Activated T-cell treated with anti-CD3 and anti-CD28 coated beads, Interleukin-2, amount 50 U/mL, for 24 hours (primary cell): ENCODE data around the gene TEX38.
"Not testable (repeated sequence)": the region's sequence is repeated elsewhere in the genome, so short reads cannot be mapped to it uniquely, and the experiment has no call there.

Source experiments
- DNase-seq: peaks from one replicate; pipeline ENCODE4 v3.0.0-alpha.2; 2020
- H3K27ac Mint-ChIP-seq: 2 replicates; pipeline ENCODE4 v1.8.0; 2020; ENCODE audit warnings: mild to moderate bottlenecking, mixed read lengths
- H3K27me3 Mint-ChIP-seq: 2 replicates; pipeline ENCODE4 v1.8.0; 2020; ENCODE audit warnings: mixed read lengths
- H3K36me3 Mint-ChIP-seq: 2 replicates; pipeline ENCODE4 v1.8.0; 2020; ENCODE audit warnings: low read depth, mixed read lengths
- H3K4me1 Mint-ChIP-seq: 2 replicates; pipeline ENCODE4 v1.8.0; 2020; ENCODE audit warnings: low read depth, mixed read lengths
- H3K4me3 Mint-ChIP-seq: 2 replicates; pipeline ENCODE4 v1.8.0; 2020; ENCODE audit warnings: mild to moderate bottlenecking, moderate library complexity, mixed read lengths
- H3K9me3 Mint-ChIP-seq: 2 replicates; pipeline ENCODE4 v1.8.0; 2020; ENCODE audit warnings: mixed read lengths

TEX38 gene

DNA sequence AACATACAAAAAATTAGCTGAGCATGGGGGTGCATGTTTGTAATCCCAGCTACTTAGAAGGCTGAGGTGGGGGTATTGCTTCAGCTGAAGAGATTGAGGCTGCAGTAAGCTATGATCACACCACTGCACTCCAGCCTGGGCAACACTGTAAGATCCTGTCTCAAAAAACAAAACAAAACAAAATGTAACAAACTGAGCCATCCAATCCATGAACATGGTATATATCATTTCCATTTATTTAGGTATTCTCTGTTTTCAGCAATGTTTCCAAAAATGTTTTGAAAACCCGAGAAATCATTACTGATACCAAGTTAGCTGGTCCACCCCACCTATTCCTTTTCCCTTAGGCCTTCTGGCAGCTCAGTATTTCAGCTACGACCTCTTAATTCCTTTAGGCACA is 21.9 kb upstream of the TEX38 start:
- Mint-ChIP-seq H3K27me3 (no peaks in the 10 kb centered on the region), H3K27ac (no peak overlapping the region), H3K36me3 (peaks cover 78% of the 10 kb centered on the region), H3K4me3 (no peak overlapping the region), H3K4me1 (peaks cover 24% of the 10 kb centered on the region), H3K9me3 (peaks cover 6% of the 10 kb centered on the region)
- DNase-seq, result no peak

- Mint-ChIP-seq H3K4me3 (no peak overlapping the region), H3K27ac (no peak overlapping the region), H3K27me3 (no peaks in the 10 kb centered on the region), H3K36me3 (peaks cover 80% of the 10 kb centered on the region), H3K9me3 (peaks cover 9% of the 10 kb centered on the region), H3K4me1 (peaks cover 24% of the 10 kb centered on the region)
- no peak for DNase-seq
Observed at GRCh38 chr1:46650491-46650890, 21.2 kb upstream of the TEX38 start.

DNA sequence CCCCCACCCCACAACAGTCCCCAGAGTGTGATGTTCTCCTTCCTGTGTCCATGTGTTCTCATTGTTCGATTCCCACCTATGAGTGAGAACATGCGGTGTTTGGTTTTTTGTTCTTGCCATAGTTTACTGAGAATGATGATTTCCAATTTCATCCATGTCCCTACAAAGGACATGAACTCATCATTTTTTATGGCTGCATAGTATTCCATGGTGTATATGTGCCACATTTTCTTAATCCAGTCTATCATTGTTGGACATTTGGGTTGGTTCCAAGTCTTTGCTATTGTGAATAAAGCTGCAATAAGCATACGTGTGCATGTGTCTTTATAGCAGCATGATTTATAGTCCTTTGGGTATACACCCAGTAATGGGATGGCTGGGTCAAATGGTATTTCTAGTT is 20.5 kb upstream of the TEX38 start:
- H3K4me3 Mint-ChIP-seq, H3K27ac Mint-ChIP-seq, DNase-seq, H3K9me3 Mint-ChIP-seq, H3K27me3 Mint-ChIP-seq: not testable (repeated sequence)
- Mint-ChIP-seq H3K36me3 (peaks cover 86% of the 10 kb centered on the region), H3K4me1 (peaks cover 24% of the 10 kb centered on the region)

DNA sequence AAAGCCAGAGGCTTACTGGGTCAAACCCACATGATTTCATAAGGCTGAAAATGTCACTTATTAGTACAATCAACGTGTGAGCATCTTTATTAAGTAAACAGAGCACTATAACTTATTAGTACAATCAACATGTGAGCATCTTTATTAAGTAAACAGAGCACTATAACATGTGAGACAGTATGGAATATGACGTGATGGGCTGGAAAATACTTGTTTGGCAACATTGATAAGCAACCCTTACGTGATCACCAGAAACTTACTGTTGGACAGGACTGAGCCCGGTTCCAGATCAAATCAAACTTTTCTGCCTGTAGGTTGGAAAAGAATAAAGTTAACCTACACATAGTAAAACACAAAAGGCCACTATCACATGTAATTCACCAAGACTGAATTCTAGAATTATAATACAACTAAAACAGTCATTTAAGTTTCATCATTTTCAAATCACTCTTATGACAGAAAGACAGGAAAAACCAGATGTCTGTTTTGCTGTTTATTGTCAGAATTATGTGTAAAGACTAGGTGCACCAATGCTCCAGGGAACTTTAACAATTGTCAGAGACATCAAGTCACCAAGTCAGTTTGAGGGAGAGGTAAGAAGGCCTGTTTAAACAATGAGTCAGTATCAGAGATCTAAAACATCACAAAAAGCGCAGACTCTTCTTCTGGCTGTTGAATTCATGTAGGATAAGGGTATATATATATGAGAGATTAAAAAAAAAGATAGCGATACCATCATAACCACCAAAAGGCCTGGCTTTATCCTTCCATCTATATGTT is 19.1 kb upstream of the TEX38 start:
- H3K27ac Mint-ChIP-seq, result peak overlapping the region; percentile 39
- peaks cover 9% of the 10 kb centered on the region for H3K9me3 Mint-ChIP-seq
- H3K4me1 Mint-ChIP-seq, result peaks cover 14% of the 10 kb centered on the region
- no peak overlapping the region for H3K4me3 Mint-ChIP-seq
- peaks cover 86% of the 10 kb centered on the region for H3K36me3 Mint-ChIP-seq
- no peaks in the 10 kb centered on the region for H3K27me3 Mint-ChIP-seq
- no peak for DNase-seq

DNA sequence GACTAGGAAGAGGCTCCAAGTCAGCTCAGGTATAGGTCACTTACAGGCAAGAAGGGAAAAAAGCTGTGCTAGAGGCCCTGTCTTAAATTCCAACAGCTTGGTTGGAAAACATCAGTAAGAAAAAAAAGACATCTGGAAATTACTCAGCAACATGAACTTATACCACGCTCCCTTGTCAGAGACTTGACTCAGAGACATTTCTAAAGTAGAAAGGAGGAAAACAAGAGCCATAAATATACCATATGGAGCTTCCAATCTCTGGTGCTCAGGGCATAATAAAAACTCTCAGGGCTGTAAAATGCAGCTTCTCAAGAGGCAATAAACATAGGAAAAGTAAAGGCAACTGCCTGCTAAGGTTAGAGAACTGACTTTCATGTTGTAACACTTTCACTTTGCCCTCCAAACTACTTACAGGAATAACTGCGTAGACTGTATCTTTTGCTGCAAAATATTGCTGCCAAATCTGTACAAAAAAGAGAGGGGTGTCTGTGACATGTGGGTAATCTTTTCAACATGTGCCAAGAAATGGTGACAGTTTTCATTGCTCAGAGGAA is 18.2 kb upstream of the TEX38 start:
- Mint-ChIP-seq H3K27ac (peak overlapping the region; percentile 73), H3K4me1 (peaks cover 20% of the 10 kb centered on the region), H3K9me3 (peaks cover 9% of the 10 kb centered on the region), H3K27me3 (no peaks in the 10 kb centered on the region), H3K4me3 (no peak overlapping the region), H3K36me3 (peaks cover 92% of the 10 kb centered on the region)
- no peak for DNase-seq

DNA sequence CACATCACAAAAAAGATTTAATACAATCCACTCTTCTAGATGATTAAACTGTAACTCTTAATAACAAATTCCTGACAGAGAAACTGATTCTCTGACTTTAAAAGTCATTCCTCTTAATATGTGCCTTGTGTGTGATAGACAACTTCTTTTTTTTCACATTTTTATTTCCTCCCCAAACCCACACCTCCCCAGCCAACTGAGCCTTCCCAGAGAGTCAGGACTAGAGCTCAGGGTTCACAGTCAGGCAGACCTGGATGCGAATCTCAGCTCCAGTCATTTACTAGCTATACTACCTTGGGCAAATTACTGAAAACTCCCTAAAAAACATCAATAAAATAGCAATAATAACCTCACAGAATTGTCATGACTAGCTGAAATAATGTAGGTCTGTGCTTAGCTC is 17.6 kb upstream of the TEX38 start:
- H3K9me3 Mint-ChIP-seq, result peaks cover 9% of the 10 kb centered on the region
- no peak overlapping the region for H3K4me3 Mint-ChIP-seq
- H3K27me3 Mint-ChIP-seq, result no peaks in the 10 kb centered on the region
- no peak for DNase-seq
- peaks cover 20% of the 10 kb centered on the region for H3K4me1 Mint-ChIP-seq
- H3K36me3 Mint-ChIP-seq, result peaks cover 89% of the 10 kb centered on the region
- peak overlapping the region; percentile 73 for H3K27ac Mint-ChIP-seq

- not testable (repeated sequence) for H3K9me3 Mint-ChIP-seq, H3K27me3 Mint-ChIP-seq, DNase-seq, H3K27ac Mint-ChIP-seq, H3K4me3 Mint-ChIP-seq
- Mint-ChIP-seq H3K4me1 (peaks cover 26% of the 10 kb centered on the region), H3K36me3 (peaks cover 88% of the 10 kb centered on the region)
Observed at GRCh38 chr1:46654698-46655097, 17.0 kb upstream of the TEX38 start.

DNA sequence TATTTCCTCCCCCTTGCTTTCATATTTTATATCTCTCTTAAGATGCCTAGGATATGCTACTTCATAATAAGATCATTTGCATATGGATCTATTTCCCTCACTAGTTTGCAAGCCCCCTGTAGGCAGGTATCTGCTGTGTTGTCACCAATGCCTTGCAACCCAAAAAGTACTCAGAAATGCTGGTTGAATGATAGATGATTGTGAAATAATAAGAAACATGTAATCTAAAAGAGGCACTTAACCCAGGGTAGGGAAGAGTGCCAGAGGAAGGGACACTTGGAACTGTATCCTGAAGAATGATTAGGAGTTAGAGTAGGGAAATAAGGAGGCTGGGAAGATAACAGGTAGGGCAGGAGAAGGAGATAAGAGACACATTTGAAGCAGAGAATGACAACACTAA is 15.8 kb upstream of the TEX38 start:
- H3K36me3 Mint-ChIP-seq, result peaks cover 85% of the 10 kb centered on the region
- H3K27ac Mint-ChIP-seq, result no peak overlapping the region
- no peak for DNase-seq
- no peaks in the 10 kb centered on the region for H3K27me3 Mint-ChIP-seq
- peaks cover 35% of the 10 kb centered on the region for H3K4me1 Mint-ChIP-seq
- H3K4me3 Mint-ChIP-seq, result no peak overlapping the region
- H3K9me3 Mint-ChIP-seq, result peaks cover 4% of the 10 kb centered on the region

DNA sequence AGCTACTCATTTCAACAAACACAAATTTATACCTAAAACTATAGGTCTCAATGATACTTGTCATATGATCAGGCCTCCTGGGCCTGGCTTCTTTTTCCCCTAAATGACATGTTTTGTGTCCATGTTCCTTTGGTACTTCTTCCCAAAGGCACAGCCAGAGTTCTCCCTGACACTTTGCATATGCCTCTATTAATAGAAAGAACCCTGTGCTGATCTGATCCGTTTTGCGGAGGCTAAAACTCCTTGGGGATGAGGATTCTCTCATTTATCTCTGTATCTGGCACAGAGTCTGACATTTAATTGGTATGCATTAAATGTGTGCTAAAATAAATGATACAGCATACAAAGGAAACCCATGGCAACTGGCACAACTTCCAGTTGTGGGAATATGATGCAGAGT is 15.0 kb upstream of the TEX38 start:
- H3K36me3 Mint-ChIP-seq, result peaks cover 81% of the 10 kb centered on the region
- no peak overlapping the region for H3K4me3 Mint-ChIP-seq
- H3K4me1 Mint-ChIP-seq, result peaks cover 36% of the 10 kb centered on the region
- peaks cover 4% of the 10 kb centered on the region for H3K9me3 Mint-ChIP-seq
- DNase-seq, result no peak
- H3K27ac Mint-ChIP-seq, result no peak overlapping the region
- no peaks in the 10 kb centered on the region for H3K27me3 Mint-ChIP-seq

GRCh38 chr1:46657775-46658174 is 13.9 kb upstream of the TEX38 start:
- peaks cover 4% of the 10 kb centered on the region for H3K9me3 Mint-ChIP-seq
- H3K4me3 Mint-ChIP-seq, result no peak overlapping the region
- H3K36me3 Mint-ChIP-seq, result peaks cover 72% of the 10 kb centered on the region
- H3K27ac Mint-ChIP-seq, result peak overlapping the region; percentile 23
- DNase-seq, result no peak
- H3K27me3 Mint-ChIP-seq, result no peaks in the 10 kb centered on the region
- peaks cover 36% of the 10 kb centered on the region for H3K4me1 Mint-ChIP-seq

- no peak for DNase-seq
- H3K9me3 Mint-ChIP-seq, result peaks cover 4% of the 10 kb centered on the region
- no peak overlapping the region for H3K4me3 Mint-ChIP-seq
- peak overlapping the region; percentile 42 for H3K27ac Mint-ChIP-seq
- no peaks in the 10 kb centered on the region for H3K27me3 Mint-ChIP-seq
- H3K36me3 Mint-ChIP-seq, result peaks cover 73% of the 10 kb centered on the region
- peaks cover 23% of the 10 kb centered on the region for H3K4me1 Mint-ChIP-seq
Observed at GRCh38 chr1:46659307-46659870, 12.3 kb upstream of the TEX38 start.

- peaks cover 25% of the 10 kb centered on the region for H3K4me1 Mint-ChIP-seq
- H3K27ac Mint-ChIP-seq, result peak overlapping the region; percentile 33
- not testable (repeated sequence) for H3K27me3 Mint-ChIP-seq, H3K4me3 Mint-ChIP-seq, DNase-seq, H3K9me3 Mint-ChIP-seq
- H3K36me3 Mint-ChIP-seq, result peaks cover 73% of the 10 kb centered on the region
Observed at GRCh38 chr1:46660116-46660515, 11.5 kb upstream of the TEX38 start.

- not testable (repeated sequence) for H3K9me3 Mint-ChIP-seq, H3K27ac Mint-ChIP-seq, H3K4me3 Mint-ChIP-seq, H3K27me3 Mint-ChIP-seq, DNase-seq
- peaks cover 38% of the 10 kb centered on the region for H3K4me1 Mint-ChIP-seq
- peaks cover 63% of the 10 kb centered on the region for H3K36me3 Mint-ChIP-seq
Observed at GRCh38 chr1:46662919-46663318, 8.7 kb upstream of the TEX38 start.

DNA sequence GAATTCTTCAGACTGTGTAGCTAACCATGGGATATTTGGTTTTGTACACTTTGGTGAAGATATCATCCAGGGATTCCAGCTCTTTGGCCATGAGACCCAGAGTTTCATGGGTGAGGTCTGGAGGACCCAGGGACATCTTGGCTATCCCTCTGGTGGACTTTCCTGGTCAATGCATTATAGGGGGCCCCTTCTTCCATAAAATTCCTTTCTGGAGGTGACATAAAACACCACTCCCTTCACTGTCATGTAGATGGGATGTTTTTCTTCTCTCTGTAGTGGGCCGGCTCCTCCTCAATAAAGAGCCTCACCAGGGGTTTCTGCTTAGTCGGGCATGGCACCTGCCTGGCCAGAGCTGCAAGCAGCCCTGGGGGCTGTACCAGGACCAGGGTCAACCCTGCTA is 5.7 kb upstream of the TEX38 start:
- Mint-ChIP-seq H3K27me3 (no peaks in the 10 kb centered on the region), H3K9me3 (no peaks in the 10 kb centered on the region), H3K4me1 (peaks cover 20% of the 10 kb centered on the region), H3K4me3 (no peak overlapping the region), H3K27ac (no peak overlapping the region), H3K36me3 (peaks cover 43% of the 10 kb centered on the region)
- DNase-seq, result no peak
